GM10248 (cell line): ENCODE results near the gene SEL1L.

ENCODE experiments used
- CTCF ChIA-PET: fragments of 300-600 bp; sonication (Branson Sonifier 250); formaldehyde crosslinking; extraction: SDS; loops from one replicate; lab custom pipeline; 2021; ENCODE audit warnings: antibody characterized with exemption; lab: Yijun Ruan, JAX
- POLR2A ChIA-PET: fragments of 350-650 bp; sonication (Branson Sonifier 250); formaldehyde crosslinking; extraction: SDS; loops from one replicate; lab custom pipeline; 2020; ENCODE audit warnings: antibody characterized with exemption; lab: Yijun Ruan, JAX
- DNase-seq: peaks from one replicate; pipeline ENCODE4 v3.0.0; 2012; ENCODE audit errors: extremely low spot score
- CTCF ChIP-seq: IDR thresholded peaks from 2 replicates; pipeline ENCODE4 v1.5.1; 2012; ENCODE audit warnings: mild to moderate bottlenecking, low read depth; ENCODE audit errors: extremely low read depth, missing control alignments, control extremely low read depth

SEL1L gene

GRCh38 chr14:81453166-81453766, 80.4 kb downstream of the SEL1L start:
- POLR2A ChIA-PET, result interaction anchor here (0.8 kb wide), 1 partner anchor 17 kb away, joined by 4 read pairs; no protein-coding TSS in a partner anchor
- TF ChIP-seq CTCF, result peak; percentile 81
- CTCF ChIA-PET, result interaction anchor here (0.8 to 10.0 kb wide), 26 partner anchors 12 to 566 kb away, joined by 3 to 137 read pairs (median 4); partner anchors contain the start of gene GTF2A1
- DNase-seq, result peak; percentile 58

GRCh38 chr14:81452341-81453133, 81.1 kb downstream of the SEL1L start:
- no peak for TF ChIP-seq CTCF
- ChIA-PET POLR2A (interaction anchor here (0.8 kb wide), 1 partner anchor 18 kb away, joined by 4 read pairs; no protein-coding TSS in a partner anchor), CTCF (interaction anchor here (0.8 to 10.0 kb wide), 22 partner anchors 8 to 567 kb away, joined by 3 to 137 read pairs (median 4); partner anchors contain the start of gene GTF2A1)
- no peak for DNase-seq

GRCh38 chr14:81450976-81451375, 82.7 kb downstream of the SEL1L start:
- no peak for TF ChIP-seq CTCF
- CTCF ChIA-PET, result interaction anchor here (1.7 to 10.0 kb wide), 4 partner anchors 9 to 182 kb away, joined by 3 to 137 read pairs (median 78); no protein-coding TSS in a partner anchor
- no peak for DNase-seq
- POLR2A ChIA-PET, result no interaction called here

GRCh38 chr14:81450100-81450531, 83.5 kb downstream of the SEL1L start:
- POLR2A ChIA-PET, result no interaction called here
- CTCF ChIA-PET, result interaction anchor here (0.7 to 10.0 kb wide), 8 partner anchors 8 to 463 kb away, joined by 3 to 137 read pairs (median 4); no protein-coding TSS in a partner anchor
- no peak for TF ChIP-seq CTCF
- DNase-seq, result no peak

- ChIA-PET POLR2A (no interaction called here), CTCF (interaction anchor here (0.7 to 10.0 kb wide), 9 partner anchors 8 to 462 kb away, joined by 3 to 137 read pairs (median 3); no protein-coding TSS in a partner anchor)
- no peak for DNase-seq
- no peak for TF ChIP-seq CTCF
Measured at GRCh38 chr14:81449576-81449975, 84.1 kb downstream of the SEL1L start.

- no peak for TF ChIP-seq CTCF
- DNase-seq, result no peak
- POLR2A ChIA-PET, result no interaction called here
- CTCF ChIA-PET, result interaction anchor here (0.7 to 10.0 kb wide), 6 partner anchors 7 to 462 kb away, joined by 3 to 137 read pairs (median 3); no protein-coding TSS in a partner anchor
Measured at GRCh38 chr14:81449114-81449513, 84.5 kb downstream of the SEL1L start.
